CD14-positive monocyte (primary cell): ENCODE results near the gene ANGPTL2. TPM values are rescaled to one million over a fixed set of nuclear protein-coding genes. Genes with fewer than 3 reads are reported as not detected.

Experiments
- DNase-seq, 3 donors: peaks; one replicate each; pipeline ENCODE4 v3.0.0-alpha.2; 2011 to 2022
- H2AFZ ChIP-seq: 2 replicates; pipeline ENCODE4 v1.6.0; 2012; ENCODE audit warnings: mild to moderate bottlenecking, low read depth, low read length, inconsistent platforms; ENCODE audit not compliant: insufficient read depth, poor library complexity, severe bottlenecking
- H3K27ac ChIP-seq, 2 donors: 1 replicate in 1 of 2; 2 replicates in 1 of 2; pipeline ENCODE4 v1.5.1; 2012 to 2013; ENCODE audit warnings: low read length in 2 of 2, control low read depth in 1 of 2, inconsistent platforms in 1 of 2, low read depth in 1 of 2, mild to moderate bottlenecking in 1 of 2
- H3K27me3 ChIP-seq, 2 donors: one replicate each; pipeline versions ENCODE4 v1.6.0 to v1.6.1; 2011 to 2013; ENCODE audit warnings: low read length in 2 of 2; ENCODE audit not compliant: control insufficient read depth in 2 of 2, insufficient read depth in 2 of 2
- H3K36me3 ChIP-seq, 2 donors: replicated peaks in 1 of 2; 1 replicate in 1 of 2; 2 replicates in 1 of 2; pipeline versions ENCODE4 v1.5.1 to v1.6.1; 2012 to 2013; ENCODE audit warnings: low read length in 2 of 2, control low read depth in 1 of 2, inconsistent platforms in 1 of 2, mild to moderate bottlenecking in 1 of 2; ENCODE audit not compliant: insufficient read depth in 2 of 2, control insufficient read depth in 1 of 2
- H3K4me1 ChIP-seq, 2 donors: 1 replicate in 1 of 2; 2 replicates in 1 of 2; pipeline versions ENCODE4 v1.5.1 to v1.6.1; 2012 to 2013; ENCODE audit warnings: low read length in 2 of 2, control low read depth in 1 of 2, inconsistent platforms in 1 of 2, mild to moderate bottlenecking in 1 of 2, moderate library complexity in 1 of 2; ENCODE audit not compliant: insufficient read depth in 2 of 2, control insufficient read depth in 1 of 2
- H3K4me2 ChIP-seq: replicated peaks from 2 replicates; pipeline ENCODE3; 2012; ENCODE audit warnings: low read length, moderate library complexity, mild to moderate bottlenecking; ENCODE audit not compliant: poor library complexity, severe bottlenecking; ENCODE audit errors: extremely low read depth
- H3K4me3 ChIP-seq, 3 experiments: fragments of 200-600 bp in 1 of 3; sonication (generic) in 1 of 3; replicated peaks in 1 of 3; 1 replicate in 2 of 3; 2 replicates in 1 of 3; pipeline ENCODE4 v1.5.1; 2011 to 2013; ENCODE audit warnings: low read length in 3 of 3, mild to moderate bottlenecking in 3 of 3, control low read depth in 2 of 3, low read depth in 2 of 3, inconsistent platforms in 1 of 3, moderate library complexity in 1 of 3
- H3K79me2 ChIP-seq: 2 replicates; pipeline ENCODE4 v1.6.0; 2012; ENCODE audit warnings: mild to moderate bottlenecking, control low read depth, inconsistent platforms, low read length, moderate library complexity; ENCODE audit not compliant: insufficient read depth
- H3K9ac ChIP-seq: 2 replicates; pipeline ENCODE4 v1.6.0; 2017; ENCODE audit warnings: low read length, mild to moderate bottlenecking; ENCODE audit not compliant: insufficient read depth, poor library complexity, severe bottlenecking
- H3K9me3 ChIP-seq, 2 donors: replicated peaks in 1 of 2; 1 replicate in 1 of 2; 2 replicates in 1 of 2; pipeline versions ENCODE4 v1.5.1 to v1.6.1; 2012 to 2013; ENCODE audit warnings: low read length in 2 of 2, control low read depth in 1 of 2; ENCODE audit not compliant: control insufficient read depth in 1 of 2, insufficient read depth in 1 of 2
- H4K20me1 ChIP-seq: 2 replicates; pipeline ENCODE4 v1.6.0; 2012; ENCODE audit warnings: mild to moderate bottlenecking, low read length, control low read depth, moderate library complexity; ENCODE audit not compliant: insufficient read depth
- H3K27ac Mint-ChIP-seq, 7 donors: one replicate each; pipeline ENCODE4 v1.8.0; 2020; ENCODE audit warnings: mild to moderate bottlenecking in 7 of 7, mixed read lengths in 7 of 7, moderate library complexity in 6 of 7, inconsistent platforms in 2 of 7
- H3K27me3 Mint-ChIP-seq, 3 donors: one replicate each; pipeline ENCODE4 v1.8.0; 2021 to 2022; ENCODE audit warnings: low read depth in 3 of 3, mild to moderate bottlenecking in 3 of 3, mixed read lengths in 3 of 3, moderate library complexity in 3 of 3, inconsistent platforms in 1 of 3
- H3K36me3 Mint-ChIP-seq, 2 donors: one replicate each; pipeline ENCODE4 v1.8.0; 2020; ENCODE audit warnings: mixed read lengths in 2 of 2, inconsistent platforms in 1 of 2, mild to moderate bottlenecking in 1 of 2
- H3K4me1 Mint-ChIP-seq: one replicate; pipeline ENCODE4 v1.8.0; 2020; ENCODE audit warnings: mild to moderate bottlenecking, mixed read lengths
- H3K4me3 Mint-ChIP-seq, 2 donors: one replicate each; pipeline ENCODE4 v1.8.0; 2020; ENCODE audit warnings: mild to moderate bottlenecking in 2 of 2, mixed read lengths in 2 of 2, moderate library complexity in 1 of 2
- H3K9me3 Mint-ChIP-seq, 7 donors: one replicate each; pipeline ENCODE4 v1.8.0; 2020 to 2022; ENCODE audit warnings: mixed read lengths in 7 of 7, mild to moderate bottlenecking in 6 of 7, moderate library complexity in 6 of 7, inconsistent platforms in 2 of 7
- WGBS: methylation state at CpG from one replicate; pipeline ENCODE4 v1.1.5; 2013; ENCODE audit warnings: missing lambda C conversion rate; ENCODE audit not compliant: insufficient coverage; 5-methylcytosine and 5-hydroxymethylcytosine counted together
- intact Hi-C, 2 donors: fragments of 100-400 bp; cut with micrococcal nuclease; formaldehyde crosslinking; loops; one replicate each; pipeline versions ENCODE4 v1.15.0 to v1.15.1; 2023
- polyA plus RNA-seq, 3 donors: library from polyadenylated mRNA; depleted of rRNA in 1 of 3; unstranded in 2 of 3; stranded (reverse) in 1 of 3; fragments of 300-500 nt in 2 of 3; fragments of >200 nt in 1 of 3; fragmentation: Illumina TruSeq in 2 of 3; gene quantifications; 1 replicate in 2 of 3; 2 replicates in 1 of 3; pipeline ENCODE4 v1.2.3, GENCODE V29; 2012 to 2021
- TF ChIP-seq, protein P1 (sequence below): fragments of 200-600 bp; IDR thresholded peaks from one replicate; pipeline ENCODE4 v1.8.0; 2022; ENCODE audit warnings: antibody characterized with exemption, mild to moderate bottlenecking

The ANGPTL2 gene
- polyA plus RNA-seq, 3 donors = not detected

DNA sequence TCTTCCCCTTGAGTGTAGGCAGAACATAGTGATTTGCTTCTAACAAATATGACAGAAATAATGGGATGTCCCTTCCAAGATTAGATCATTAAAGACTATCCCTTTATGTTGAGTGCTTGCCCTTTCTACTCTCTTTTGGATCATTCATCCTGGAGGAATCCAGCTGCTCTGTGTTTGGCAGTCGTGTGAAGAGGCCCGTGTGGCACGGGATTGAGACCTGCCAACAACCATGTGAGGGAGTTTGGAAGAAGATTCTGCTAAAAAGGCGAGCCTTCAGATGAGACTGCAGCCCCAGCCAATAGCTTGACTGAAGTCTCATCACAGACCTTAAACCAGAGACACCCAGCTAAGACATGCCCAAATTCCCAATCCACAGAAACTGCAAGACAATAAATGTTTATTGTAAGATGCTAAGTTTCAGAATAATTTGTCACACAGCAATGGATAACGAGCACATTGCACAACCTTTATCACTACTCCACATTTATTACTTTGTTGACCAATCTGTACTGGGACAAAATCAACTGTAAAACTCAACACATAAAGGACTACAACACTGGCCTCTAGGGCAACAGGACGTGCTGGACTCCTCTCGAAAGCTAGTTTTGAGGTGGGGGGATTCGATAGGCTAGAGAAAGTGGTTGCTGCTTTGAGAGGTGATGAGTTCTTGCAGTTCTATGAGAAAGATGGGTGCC lies 42.8 kb downstream of the ANGPTL2 start:
- no peak for DNase-seq
- no peaks in the 10 kb centered on the region for H3K27me3 ChIP-seq
- Mint-ChIP-seq H3K9me3 (peaks cover 0 to 1% (median 0%) of the 10 kb centered on the region in 7 donors), H3K27me3 (peaks cover 9 to 29% (median 13%) of the 10 kb centered on the region in 3 donors), H3K4me1 (peaks cover 5% of the 10 kb centered on the region), H3K4me3 (no peak overlapping the region), H3K36me3 (peaks cover 0 to 4% of the 10 kb centered on the region in 2 donors), H3K27ac (no peak overlapping the region)
- H2AFZ ChIP-seq = no peak overlapping the region
- H4K20me1 ChIP-seq = no peaks in the 10 kb centered on the region
- no peaks in the 10 kb centered on the region for H3K4me1 ChIP-seq
- H3K4me2 ChIP-seq = no peak overlapping the region
- intact Hi-C loops = no loop called here
- H3K27ac ChIP-seq = no peak overlapping the region
- TF ChIP-seq, protein P1, sequence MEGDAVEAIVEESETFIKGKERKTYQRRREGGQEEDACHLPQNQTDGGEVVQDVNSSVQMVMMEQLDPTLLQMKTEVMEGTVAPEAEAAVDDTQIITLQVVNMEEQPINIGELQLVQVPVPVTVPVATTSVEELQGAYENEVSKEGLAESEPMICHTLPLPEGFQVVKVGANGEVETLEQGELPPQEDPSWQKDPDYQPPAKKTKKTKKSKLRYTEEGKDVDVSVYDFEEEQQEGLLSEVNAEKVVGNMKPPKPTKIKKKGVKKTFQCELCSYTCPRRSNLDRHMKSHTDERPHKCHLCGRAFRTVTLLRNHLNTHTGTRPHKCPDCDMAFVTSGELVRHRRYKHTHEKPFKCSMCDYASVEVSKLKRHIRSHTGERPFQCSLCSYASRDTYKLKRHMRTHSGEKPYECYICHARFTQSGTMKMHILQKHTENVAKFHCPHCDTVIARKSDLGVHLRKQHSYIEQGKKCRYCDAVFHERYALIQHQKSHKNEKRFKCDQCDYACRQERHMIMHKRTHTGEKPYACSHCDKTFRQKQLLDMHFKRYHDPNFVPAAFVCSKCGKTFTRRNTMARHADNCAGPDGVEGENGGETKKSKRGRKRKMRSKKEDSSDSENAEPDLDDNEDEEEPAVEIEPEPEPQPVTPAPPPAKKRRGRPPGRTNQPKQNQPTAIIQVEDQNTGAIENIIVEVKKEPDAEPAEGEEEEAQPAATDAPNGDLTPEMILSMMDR = no peak
- H3K36me3 ChIP-seq = no peaks in the 10 kb centered on the region
- H3K4me3 ChIP-seq = no peak overlapping the region
- no peaks in the 10 kb centered on the region for H3K9me3 ChIP-seq
- H3K79me2 ChIP-seq = no peaks in the 10 kb centered on the region
- WGBS = 100% methylated on average over 3 of the region's 8 CpGs
- no peak overlapping the region for H3K9ac ChIP-seq

GRCh38 chr9:127078988-127079387 lies 43.4 kb downstream of the ANGPTL2 start:
- peaks cover 0 to 1% (median 0%) of the 10 kb centered on the region in 7 donors for H3K9me3 Mint-ChIP-seq
- H4K20me1 ChIP-seq = no peaks in the 10 kb centered on the region
- no peak overlapping the region for H3K4me3 ChIP-seq
- H3K36me3 Mint-ChIP-seq = peaks cover 0 to 4% of the 10 kb centered on the region in 2 donors
- TF ChIP-seq, protein P1 = no peak
- peaks cover 9 to 25% (median 9%) of the 10 kb centered on the region in 3 donors for H3K27me3 Mint-ChIP-seq
- intact Hi-C loops = no loop called here
- peaks cover 5% of the 10 kb centered on the region for H3K4me1 Mint-ChIP-seq
- H3K27ac Mint-ChIP-seq = no peak overlapping the region
- no peak overlapping the region for H3K27ac ChIP-seq
- no peaks in the 10 kb centered on the region for H3K9me3 ChIP-seq
- H2AFZ ChIP-seq = no peak overlapping the region
- no peak overlapping the region for H3K9ac ChIP-seq
- DNase-seq = no peak
- no peaks in the 10 kb centered on the region for H3K4me1 ChIP-seq
- no peaks in the 10 kb centered on the region for H3K79me2 ChIP-seq
- 100% methylated on average over 1 of the region's 1 CpG for WGBS
- H3K4me3 Mint-ChIP-seq = no peak overlapping the region
- no peaks in the 10 kb centered on the region for H3K27me3 ChIP-seq
- no peaks in the 10 kb centered on the region for H3K36me3 ChIP-seq
- H3K4me2 ChIP-seq = no peak overlapping the region
